Heart left ventricle (tissue), 16 donors: ENCODE results near the gene LHFPL3. TPM values are rescaled to one million over a fixed set of nuclear protein-coding genes. Genes with fewer than 3 reads are reported as not detected.

Source experiments
- ATAC-seq, 4 donors: fragments of 200-7000 bp; cut with Tn5 transposase; one replicate each; pipeline ENCODE4 v1.9.1; 2020 to 2022; ENCODE audit warnings: moderate library complexity in 4 of 4, mild to moderate bottlenecking in 3 of 4, moderate number of reproducible peaks in 1 of 4
- DNase-seq, 5 donors: peaks; one replicate each; pipeline ENCODE4 v3.0.0-alpha.2; 2020
- H3K27ac ChIP-seq, 12 donors: fragments of 200-600 bp; sonication (generic) in 4 of 12; one replicate each; pipeline versions ENCODE4 v1.5.0 to v1.8.0; 2016 to 2022; ENCODE audit warnings: mild to moderate bottlenecking in 2 of 12
- H3K27me3 ChIP-seq, 9 donors: fragments of 200-600 bp; sonication (generic) in 2 of 9; one replicate each; pipeline versions ENCODE4 v1.5.1 to v1.8.0; 2016 to 2022; ENCODE audit warnings: mild to moderate bottlenecking in 3 of 9
- H3K36me3 ChIP-seq, 9 donors: fragments of 200-600 bp; sonication (generic) in 2 of 9; one replicate each; pipeline versions ENCODE4 v1.5.0 to v1.8.0; 2018 to 2022; ENCODE audit warnings: mild to moderate bottlenecking in 2 of 9
- H3K4me1 ChIP-seq, 12 donors: fragments of 200-600 bp; sonication (generic) in 4 of 12; one replicate each; pipeline versions ENCODE4 v1.5.0 to v1.8.0; 2016 to 2022; ENCODE audit warnings: mild to moderate bottlenecking in 3 of 12
- H3K4me3 ChIP-seq, 12 donors: fragments of 200-600 bp; sonication (generic) in 4 of 12; one replicate each; pipeline versions ENCODE4 v1.5.0 to v1.8.0; 2017 to 2022; ENCODE audit warnings: mild to moderate bottlenecking in 9 of 12, moderate library complexity in 4 of 12
- H3K9me3 ChIP-seq, 12 donors: fragments of 200-600 bp; sonication (generic) in 4 of 12; one replicate each; pipeline versions ENCODE4 v1.5.0 to v1.8.0; 2016 to 2022; ENCODE audit warnings: mild to moderate bottlenecking in 1 of 12
- CTCF ChIP-seq, 12 donors: fragments of 200-600 bp; sonication (generic) in 4 of 12; IDR thresholded peaks; one replicate each; pipeline versions ENCODE4 v1.5.0 to v1.8.0; 2018 to 2022; ENCODE audit warnings: antibody characterized with exemption in 12 of 12, mild to moderate bottlenecking in 5 of 12
- POLR2A ChIP-seq, 2 donors: fragments of 450-650 bp; IDR thresholded peaks; one replicate each; pipeline ENCODE4 v1.6.1; 2017; ENCODE audit warnings: antibody characterized with exemption in 2 of 2, mild to moderate bottlenecking in 2 of 2, moderate library complexity in 2 of 2
- WGBS, 4 donors: extraction: QIAGEN DNeasy Blood & Tissue Kit in 2 of 4; methylation state at CpG; one replicate each; pipeline versions ENCODE4 v1.1.5 to v1.1.7; 2013 to 2018; 5-methylcytosine and 5-hydroxymethylcytosine counted together
- intact Hi-C, 10 donors: fragments of 100-400 bp; cut with DNase I; formaldehyde crosslinking; loops; one replicate each; pipeline versions ENCODE4 v1.11.1 to v1.14.2; 2022
- polyA plus RNA-seq, 2 donors: library from polyadenylated mRNA; stranded (reverse); fragments of 200-250 nt; gene quantifications; one replicate each; pipeline ENCODE4 v1.2.3, GENCODE V29; 2013
- total RNA-seq, 9 donors: library from RNA; depleted of rRNA in 2 of 9; stranded (reverse); fragments of >200 nt in 2 of 9; fragmentation: NEBNext Ultra II Directional in 3 of 9; extraction: Animal tissue kit (Norgen Biotek cat#: 25700) in 3 of 9; gene quantifications; one replicate each; pipeline versions ENCODE4 v1.1.0 to v1.2.4, GENCODE V29; 2016 to 2023
- donor health status: ischemic (EF 13 %, LVEDD 7.1; RV severe dilation, severe dysfunction).
- donor health status: healthy with polysubstance abuse.
- donor health status: DM: no; HTN: yes; CAD: no.
- donor health status: DM: no; HTN: no; CAD: no.
- donor health status: ischemic (EF 25% LVEDD 6.9; RV normal size, moderate dysfunction).
- donor health status: ischemic (EF 25% LVEDD 5.7; RV mildly dilated, moderate dysfunction).
- donor health status: healthy.
- donor health status: DM: yes; HTN: yes; CAD: no.
- donor health status: ischemic (EF 35%, LVEDD 5.7; RV mildly dilated, moderate dysfunction).
- donor health status: nonischemic (EF 11% LVEDD 7.7; RV severe dilation, severe dysfunction).
- donor health status: DM: yes; HTN: yes; CAD: no.
- donor health status: PGD.
- donor health status: ischemic (EF 29% LVEDD 5.4; RV normal size, mild dysfunction).
- donor health status: nonischemic (EF 23%, LVEDD 6.1; RV moderate dilation, normal function).

The LHFPL3 gene
- total and polyA plus RNA-seq, 11 donors = not detected

GRCh38 chr7:104458875-104459274 is 130.5 kb downstream of the LHFPL3 start:
- TF ChIP-seq POLR2A (IDR thresholded peaks at IDR 0.05) = no peak
- no peak for TF ChIP-seq CTCF (IDR thresholded peaks at IDR 0.05)
- intact Hi-C loops = no loop called here
- ATAC-seq = no peak
- H3K4me3 ChIP-seq = no peak overlapping the region
- 67 to 76% (median 71%) methylated on average over 3 of the region's 3 CpGs for WGBS, 4 donors
- no peak for DNase-seq
- H3K27me3 ChIP-seq = no peaks in the 10 kb centered on the region
- no peaks in the 10 kb centered on the region for H3K4me1 ChIP-seq
- no peaks in the 10 kb centered on the region for H3K36me3 ChIP-seq
- peaks cover 0 to 18% (median 4%) of the 10 kb centered on the region in 12 donors for H3K9me3 ChIP-seq
- H3K27ac ChIP-seq = no peak overlapping the region

GRCh38 chr7:104469166-104469820 is 140.9 kb downstream of the LHFPL3 start:
- intact Hi-C loops = no loop called here
- no peaks in the 10 kb centered on the region for H3K36me3 ChIP-seq
- ATAC-seq (no peak), DNase-seq (no peak)
- 59 to 76% (median 69%) methylated on average over 1 of the region's 1 CpG for WGBS, 4 donors
- H3K27me3 ChIP-seq = peaks cover 0 to 5% (median 0%) of the 10 kb centered on the region in 9 donors
- no peak overlapping the region for H3K4me3 ChIP-seq
- H3K4me1 ChIP-seq = no peaks in the 10 kb centered on the region
- TF ChIP-seq POLR2A (IDR thresholded peaks at IDR 0.05) (no peak), CTCF (IDR thresholded peaks at IDR 0.05) (no peak)
- no peak overlapping the region for H3K27ac ChIP-seq
- peaks cover 0 to 3% (median 0%) of the 10 kb centered on the region in 12 donors for H3K9me3 ChIP-seq

- H3K27me3 ChIP-seq = peaks cover 0 to 11% (median 0%) of the 10 kb centered on the region in 9 donors
- 51 to 61% (median 59%) methylated on average over 3 of the region's 3 CpGs for WGBS, 4 donors
- TF ChIP-seq POLR2A (IDR thresholded peaks at IDR 0.05) (no peak), CTCF (IDR thresholded peaks at IDR 0.05) (no peak)
- H3K27ac ChIP-seq = no peak overlapping the region
- intact Hi-C loops = no loop called here
- DNase-seq = no peak
- no peak overlapping the region for H3K4me3 ChIP-seq
- ATAC-seq = no peak
- H3K4me1 ChIP-seq = no peaks in the 10 kb centered on the region
- no peaks in the 10 kb centered on the region for H3K9me3 ChIP-seq
- no peaks in the 10 kb centered on the region for H3K36me3 ChIP-seq
These were observed 152.1 kb downstream of the LHFPL3 start for GRCh38 chr7:104480529-104480928.

GRCh38 chr7:104482362-104483037 is 154.1 kb downstream of the LHFPL3 start:
- Histone ChIP-seq H3K9me3 (no peaks in the 10 kb centered on the region), H3K4me1 (no peaks in the 10 kb centered on the region), H3K27ac (no peak overlapping the region), H3K27me3 (peaks cover 0 to 6% (median 0%) of the 10 kb centered on the region in 9 donors), H3K36me3 (no peaks in the 10 kb centered on the region), H3K4me3 (no peak overlapping the region)
- no peak for DNase-seq
- intact Hi-C loops = no loop called here
- 74 to 91% (median 86%) methylated on average over 6 of the region's 6 CpGs for WGBS, 4 donors
- ATAC-seq = no peak
- no peak for TF ChIP-seq CTCF (IDR thresholded peaks at IDR 0.05)
